Left hindlimb (tissue), 1 donor: ENCODE results near the gene KATNAL1.
A peak's percentile ranks its signal among the peaks of the same experiment; 100 is the strongest.
"Not testable (repeated sequence)": the region's sequence is repeated elsewhere in the genome, so short reads cannot be mapped to it uniquely, and the experiment has no call there.

Source experiments
- DNase-seq: peaks from one replicate; pipeline ENCODE4 v3.0.0-alpha.2; 2018

The KATNAL1 gene

GRCh38 chr13:30204564-30204963 is 102.8 kb downstream of the KATNAL1 start:
- DNase-seq, result no peak

- no peak for DNase-seq
These were observed 111.3 kb downstream of the KATNAL1 start for GRCh38 chr13:30196025-30196424.

DNA sequence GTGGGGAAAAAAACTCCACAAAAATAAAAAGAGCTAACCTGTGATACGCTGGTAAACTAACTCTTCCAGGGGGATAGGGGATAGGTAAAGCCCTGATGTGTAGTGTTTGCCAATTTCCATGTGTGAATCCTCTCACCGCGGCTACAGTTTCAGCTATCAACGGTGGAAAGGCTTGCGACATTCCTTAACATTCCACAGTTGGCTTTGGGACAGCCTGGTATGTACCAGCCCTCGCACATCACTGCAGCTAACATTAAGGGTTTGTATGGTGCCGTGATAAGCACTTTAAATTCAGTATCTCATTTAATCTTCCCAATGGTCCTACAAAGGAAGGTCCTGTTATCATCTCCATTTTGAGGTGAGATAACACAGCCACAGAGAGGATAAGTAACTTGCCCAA is 112.4 kb downstream of the KATNAL1 start:
- no peak for DNase-seq

DNA sequence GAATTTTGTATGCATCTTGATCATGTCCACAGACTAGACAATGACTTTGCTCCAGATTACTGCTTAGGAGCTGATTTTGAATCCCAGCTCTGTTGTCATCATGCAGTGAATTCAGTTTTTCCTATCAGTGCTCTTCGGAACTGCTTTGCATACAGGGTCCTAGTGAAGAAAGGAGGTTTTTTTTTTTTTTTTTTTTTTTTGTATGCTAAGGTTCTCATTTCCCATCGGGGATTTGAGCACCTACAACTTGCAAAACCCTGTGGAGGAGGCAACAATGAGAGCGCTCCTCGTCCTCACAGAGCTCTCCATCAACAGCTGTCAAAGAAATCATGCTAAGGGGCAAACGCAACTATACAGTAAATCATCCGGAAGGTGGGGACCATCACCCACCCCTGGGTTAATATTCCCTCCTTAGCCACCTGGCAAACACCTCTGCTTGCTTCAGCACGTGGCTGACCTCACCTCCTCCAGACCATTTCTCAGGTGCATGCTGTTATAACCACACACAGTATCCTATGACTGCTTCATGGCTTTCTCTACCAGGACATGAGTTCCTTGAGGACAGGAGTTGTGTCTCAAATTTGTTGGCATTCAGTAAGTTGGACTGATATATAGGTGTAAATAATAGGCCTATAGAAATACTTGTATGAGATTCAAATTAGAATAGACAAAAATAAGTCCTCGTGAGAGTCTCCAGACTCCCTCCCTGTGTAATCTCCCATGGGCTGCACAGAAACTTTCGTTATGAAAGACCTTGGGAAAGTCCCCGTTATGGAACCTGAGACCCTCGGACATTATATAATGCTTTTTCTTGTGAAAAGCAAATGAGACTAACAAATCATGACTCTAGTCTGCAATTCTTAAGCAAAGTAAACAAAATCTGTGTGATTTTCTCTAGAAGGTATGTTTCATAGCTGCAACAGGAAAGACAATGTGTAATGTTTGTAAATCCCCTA is 113.8 kb downstream of the KATNAL1 start:
- DNase-seq, result no peak

DNA sequence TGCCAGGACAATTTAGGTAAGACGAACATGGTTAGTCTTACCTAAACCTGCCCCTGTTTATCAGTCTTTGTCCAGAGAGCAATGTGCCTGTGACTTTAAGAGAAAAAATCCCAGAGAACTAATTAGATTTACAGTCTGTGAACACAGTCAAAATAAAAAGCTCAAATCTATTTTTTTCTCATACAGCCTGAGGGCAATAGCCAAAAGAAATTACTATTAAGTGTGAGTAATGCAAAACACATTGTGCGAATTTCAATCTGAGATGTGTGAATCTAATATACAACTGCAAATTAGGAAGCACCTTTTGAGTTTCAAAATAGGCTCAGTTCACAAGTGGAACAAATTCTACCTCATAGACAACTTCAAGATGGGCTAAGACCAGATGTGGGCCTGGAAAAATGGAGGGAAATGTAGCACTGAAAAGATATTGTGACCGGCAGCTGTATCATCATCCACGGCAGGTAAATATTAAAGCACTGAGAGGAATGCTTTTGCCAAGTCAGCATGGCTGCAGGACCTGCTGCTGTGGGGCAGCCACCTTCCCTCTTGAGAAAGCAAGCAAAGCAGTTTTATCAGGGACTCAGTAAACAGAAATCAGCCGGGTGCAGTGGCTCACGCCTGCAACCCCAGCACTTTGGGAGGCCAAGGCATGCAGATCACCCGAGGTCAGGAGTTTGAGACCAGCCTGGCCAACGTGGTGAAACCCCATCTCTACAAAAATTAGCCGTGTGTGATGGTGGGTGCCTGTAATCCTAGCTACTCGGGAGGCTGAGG is 114.8 kb downstream of the KATNAL1 start:
- no peak for DNase-seq

DNA sequence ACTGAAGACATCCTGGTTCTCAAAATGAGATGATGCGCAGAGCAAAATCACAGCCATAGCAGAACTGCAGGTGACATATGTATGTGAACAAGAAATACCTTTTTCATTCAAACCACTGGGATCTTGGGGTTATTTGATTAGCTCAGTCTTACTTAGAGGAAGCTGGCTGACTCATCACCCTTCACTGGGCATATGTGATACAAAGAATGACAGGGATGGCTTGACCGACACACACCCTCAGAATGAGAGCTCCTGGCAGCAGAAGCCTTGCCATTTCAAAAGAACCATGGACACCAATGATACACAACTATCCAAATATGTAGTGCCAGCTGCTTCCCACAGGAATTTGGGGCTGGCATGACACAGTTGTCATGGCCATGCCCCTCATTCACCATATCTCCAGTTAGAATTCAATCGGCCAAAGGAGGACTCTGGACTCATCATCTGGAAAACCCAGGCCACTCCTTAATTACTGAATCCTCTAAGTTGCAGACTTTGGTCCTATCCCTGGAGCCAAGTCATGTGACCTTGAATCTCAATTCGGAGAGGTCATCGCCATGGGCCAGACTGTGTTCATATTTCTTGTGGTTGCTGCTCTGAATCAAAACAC is 115.8 kb downstream of the KATNAL1 start:
- DNase-seq, result no peak

DNA sequence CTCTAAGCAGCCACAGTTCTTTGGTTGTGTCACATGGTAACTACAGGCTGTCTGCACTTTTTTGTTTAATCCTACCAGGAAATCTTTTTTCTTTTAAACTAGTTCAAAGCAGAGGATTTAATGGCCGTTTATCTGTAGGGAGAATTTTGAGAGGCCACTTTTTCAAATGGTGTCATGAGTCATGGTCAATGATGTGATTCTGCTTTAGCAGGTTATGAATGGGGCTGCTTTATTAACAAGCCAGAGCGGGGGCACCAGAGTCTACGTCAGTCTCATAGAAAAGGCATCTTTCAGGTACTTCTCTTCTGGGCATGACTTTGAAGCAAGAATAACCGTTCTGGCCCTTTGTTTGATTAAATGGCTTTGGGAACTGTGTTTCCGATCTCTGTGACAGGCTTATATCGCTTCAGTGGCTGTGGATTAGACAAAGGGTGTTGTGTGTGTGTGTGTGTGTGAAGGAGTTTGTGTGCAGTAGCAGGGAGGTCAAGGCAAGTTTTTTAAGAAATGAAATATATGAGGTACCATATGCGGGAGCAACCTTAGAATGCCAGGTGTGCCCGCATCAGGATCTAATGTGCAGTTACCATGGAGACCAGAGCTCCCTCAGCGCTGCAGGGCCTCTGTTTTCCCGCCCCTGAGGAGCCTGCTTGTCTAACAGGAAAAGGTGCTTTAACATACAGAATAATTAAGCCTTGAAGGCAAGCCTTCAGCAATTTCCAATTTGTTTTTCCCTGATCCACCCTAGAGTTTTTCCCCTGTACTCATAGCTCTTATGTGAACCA is 120.5 kb downstream of the KATNAL1 start:
- DNase-seq, result no peak

GRCh38 chr13:30181888-30182651 is 125.3 kb downstream of the KATNAL1 start:
- no peak for DNase-seq

GRCh38 chr13:30179597-30180276 is 127.6 kb downstream of the KATNAL1 start:
- DNase-seq, result no peak

- DNase-seq, result no peak
These were observed 128.4 kb downstream of the KATNAL1 start for GRCh38 chr13:30178976-30179375.

DNA sequence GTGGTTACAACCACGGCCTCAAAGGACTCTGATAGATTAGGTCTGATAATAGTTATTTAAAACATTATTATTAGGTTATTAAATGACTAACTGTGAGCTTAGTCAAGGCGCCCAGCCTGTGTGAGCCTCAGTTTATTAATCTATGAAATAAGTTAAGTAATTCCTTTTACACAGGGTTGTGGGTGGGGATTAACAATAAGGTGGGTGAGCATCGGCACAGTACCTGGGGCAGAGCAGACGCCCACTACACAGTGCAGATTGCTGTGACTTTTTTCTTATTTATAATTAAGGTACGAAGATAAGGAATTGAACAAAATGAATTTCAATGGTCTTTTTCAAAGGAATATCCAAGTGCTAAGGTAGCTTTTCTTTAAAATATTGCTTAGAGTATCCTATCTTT is 132.2 kb downstream of the KATNAL1 start:
- DNase-seq, result no peak

DNA sequence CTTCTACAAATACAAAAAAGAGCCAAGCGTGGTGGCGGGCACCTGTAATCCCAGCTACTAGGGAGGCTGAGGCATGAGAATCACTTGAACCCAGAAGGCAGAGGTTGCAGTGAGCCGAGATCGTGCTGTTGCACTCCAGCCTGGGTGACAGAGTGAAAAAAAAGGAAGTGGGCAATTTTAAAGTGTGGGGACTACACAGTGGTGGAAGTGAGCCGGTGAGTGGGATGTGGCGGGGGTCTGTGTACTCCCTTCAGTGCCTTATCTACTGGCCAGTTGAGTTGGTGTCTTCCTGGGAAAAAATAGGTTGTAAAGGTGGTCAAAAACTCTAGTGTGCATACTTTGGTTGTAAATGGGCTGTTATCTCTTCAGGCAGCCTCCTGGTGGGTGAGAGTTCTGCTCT is 133.1 kb downstream of the KATNAL1 start:
- not testable (repeated sequence) for DNase-seq

DNA sequence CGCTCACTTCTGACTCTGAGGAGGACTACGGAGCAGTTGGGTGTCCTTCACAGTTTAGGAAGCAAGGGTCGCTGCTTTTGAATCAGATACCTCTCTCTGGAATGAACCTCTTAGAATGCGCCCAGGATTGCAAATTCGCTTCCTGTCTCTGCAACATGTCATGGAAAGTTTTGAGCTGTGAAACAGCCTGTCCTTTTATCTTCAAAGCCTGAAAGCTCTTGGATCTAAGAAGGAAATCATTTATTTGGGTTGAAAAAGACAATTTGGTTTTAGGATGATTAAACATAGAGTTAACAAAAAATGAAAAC is 134.1 kb downstream of the KATNAL1 start:
- DNase-seq, result no peak

- DNase-seq, result no peak
These were observed 134.6 kb downstream of the KATNAL1 start for GRCh38 chr13:30172593-30173302.

DNA sequence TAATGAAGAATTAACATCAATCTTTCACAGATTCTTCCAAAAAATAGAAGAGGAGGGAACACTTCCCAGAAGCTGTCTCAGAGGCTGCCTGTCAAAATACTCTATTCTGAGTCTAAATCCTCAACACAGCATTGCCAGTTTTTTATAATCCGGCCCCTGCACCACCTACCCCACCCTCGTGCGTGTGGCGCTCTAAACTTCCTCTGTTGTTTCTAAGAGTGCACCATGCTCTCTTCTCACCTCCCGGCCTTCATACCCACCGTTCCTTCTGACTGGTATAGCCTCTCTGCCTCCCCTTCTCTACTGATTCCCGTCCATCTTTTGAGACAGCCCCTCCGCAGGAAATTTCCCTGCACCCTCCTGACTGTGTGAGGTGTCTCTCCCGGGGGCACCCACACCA is 136.8 kb downstream of the KATNAL1 start:
- no peak for DNase-seq

DNA sequence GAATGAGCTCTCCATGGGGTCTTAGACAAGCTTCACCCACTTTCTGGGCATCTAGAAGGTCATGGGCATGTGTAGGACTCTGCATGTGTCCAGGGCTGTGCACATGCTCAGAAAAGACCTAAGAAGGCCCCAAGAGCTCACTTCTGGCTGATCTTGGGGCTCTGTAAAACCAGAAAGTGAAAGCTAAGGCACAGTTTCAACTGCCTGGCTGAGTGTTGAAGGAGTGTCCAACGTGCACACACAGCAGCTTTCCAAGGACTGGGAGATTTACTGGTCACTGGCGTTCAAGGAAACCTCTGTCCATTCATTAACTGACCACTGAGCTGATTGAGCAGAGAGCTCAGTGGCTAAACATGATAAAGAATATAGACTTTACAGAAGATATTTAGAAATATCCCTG is 137.9 kb downstream of the KATNAL1 start:
- no peak for DNase-seq

DNA sequence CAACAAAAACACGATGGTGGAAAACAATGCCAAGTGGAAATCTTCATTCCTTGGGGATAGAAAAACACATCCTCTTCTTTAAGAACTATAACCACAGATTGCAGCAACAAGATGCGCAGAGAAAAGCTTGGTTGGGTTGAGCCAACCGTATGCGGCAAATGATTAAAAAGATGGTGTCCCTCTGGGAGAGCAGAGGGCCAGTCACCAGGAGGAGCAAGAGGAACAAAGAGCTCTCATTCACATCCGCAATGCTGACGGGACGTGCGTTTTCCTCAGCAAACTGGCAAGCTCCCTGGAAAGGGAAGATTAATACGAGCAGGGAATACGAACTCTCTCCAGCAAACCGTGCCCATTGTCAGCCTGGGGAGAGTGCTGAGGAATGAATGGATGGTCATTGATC is 141.6 kb downstream of the KATNAL1 start:
- DNase-seq, result peak; percentile 50

- DNase-seq, result no peak
These were observed 142.3 kb downstream of the KATNAL1 start for GRCh38 chr13:30165071-30165470.

DNA sequence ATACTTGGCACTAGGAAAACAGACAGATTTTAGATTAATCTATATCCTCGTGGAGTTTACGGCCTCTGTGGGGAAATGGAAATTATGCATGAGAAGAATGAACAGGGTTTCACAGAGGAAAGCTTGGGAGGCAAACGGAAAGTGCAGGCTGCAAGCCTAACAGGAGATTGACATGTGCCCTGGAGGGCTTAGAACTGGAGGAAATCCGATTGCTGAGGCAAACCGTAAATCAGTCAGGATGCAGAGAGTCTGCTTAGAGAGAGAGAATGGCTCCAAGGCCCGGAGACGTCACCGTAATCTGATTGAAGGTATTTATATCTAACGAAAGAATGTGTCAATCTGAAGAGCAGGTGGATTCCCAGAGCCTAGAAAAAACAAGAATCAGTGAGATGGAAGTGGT is 143.2 kb downstream of the KATNAL1 start:
- no peak for DNase-seq

- no peak for DNase-seq
These were observed 143.9 kb downstream of the KATNAL1 start for GRCh38 chr13:30163441-30163840.

GRCh38 chr13:30159446-30159839 is 147.9 kb downstream of the KATNAL1 start:
- no peak for DNase-seq
